HEK293 (cell line): Measurements from ENCODE around the gene LAMTOR1.

Source experiments
- CTCF ChIA-PET: fragments of 350-600 bp; formaldehyde crosslinking; extraction: SDS; loops from one replicate; lab custom pipeline; 2021; ENCODE audit warnings: antibody characterized with exemption; lab: Yijun Ruan, JAX
- POLR2A ChIA-PET: fragments of 300-600 bp; formaldehyde crosslinking; extraction: SDS; loops from one replicate; lab custom pipeline; 2020; ENCODE audit warnings: antibody characterized with exemption, inconsistent platforms; lab: Yijun Ruan, JAX
- H3K27ac ChIP-seq: fragments of 200-500 bp; sonication (Bioruptor generic); 2 replicates; pipeline ENCODE4 v1.5.1; 2014; ENCODE audit warnings: low read depth, low read length, control low read depth, inconsistent platforms; ENCODE audit errors: extremely low read depth
- H3K36me3 ChIP-seq, 2 experiments: fragments of 200-500 bp in 1 of 2; sonication (Bioruptor generic) in 1 of 2; 1 replicate in 1 of 2; 2 replicates in 1 of 2; pipeline ENCODE4 v1.5.1; 2014 to 2017; ENCODE audit warnings: inconsistent platforms in 2 of 2, low read length in 2 of 2; ENCODE audit not compliant: control insufficient read depth in 2 of 2, insufficient read depth in 1 of 2
- H3K4me1 ChIP-seq: fragments of 200-500 bp; sonication (Bioruptor generic); 2 replicates; pipeline ENCODE4 v1.5.1; 2014; ENCODE audit warnings: mild to moderate bottlenecking, low read length, inconsistent platforms; ENCODE audit not compliant: control insufficient read depth, insufficient read depth
- H3K4me3 ChIP-seq: 2 replicates; pipeline ENCODE4 v1.5.1; 2011; ENCODE audit warnings: low read depth, mild to moderate bottlenecking, control low read depth, low read length, moderate library complexity
- H3K9me3 ChIP-seq: fragments of 200-500 bp; sonication (Bioruptor generic); 2 replicates; pipeline ENCODE4 v1.5.1; 2014; ENCODE audit warnings: low read depth, low read length, inconsistent platforms; ENCODE audit not compliant: control insufficient read depth, insufficient read depth
- HOXD13 ChIP-seq: sonication (generic); formaldehyde crosslinking; IDR thresholded peaks from 2 replicates; pipeline ENCODE4 v1.8.0; 2022; ENCODE audit warnings: missing genetic modification reagents, borderline replicate concordance
- SETDB1 ChIP-seq: IDR thresholded peaks from one replicate; pipeline ENCODE4 v1.6.1; 2017; ENCODE audit warnings: mild to moderate bottlenecking, low read length, moderate library complexity, mixed read lengths; ENCODE audit not compliant: insufficient read length
- ZEB2 ChIP-seq: fragments of 450-650 bp; formaldehyde crosslinking; IDR thresholded peaks from 2 replicates; pipeline ENCODE4 v1.5.1; 2016; ENCODE audit warnings: missing biosample characterization, missing genetic modification characterization
- ZNF112 ChIP-seq: fragments of 450-650 bp; formaldehyde crosslinking; IDR thresholded peaks from 2 replicates; pipeline ENCODE4 v1.5.0; 2017; ENCODE audit warnings: missing biosample characterization, missing genetic modification characterization
- ZNF138 ChIP-seq: fragments of 450-650 bp; formaldehyde crosslinking; IDR thresholded peaks from 2 replicates; pipeline ENCODE4 v1.5.1; 2016; ENCODE audit warnings: missing biosample characterization, missing genetic modification characterization, borderline replicate concordance
- ZNF214 ChIP-seq: fragments of 450-650 bp; formaldehyde crosslinking; IDR thresholded peaks from 2 replicates; pipeline ENCODE4 v1.5.1; 2017; ENCODE audit warnings: missing biosample characterization, mild to moderate bottlenecking, missing genetic modification characterization, borderline replicate concordance
- ZNF248 ChIP-seq: fragments of 450-650 bp; formaldehyde crosslinking; IDR thresholded peaks from 2 replicates; pipeline ENCODE4 v1.5.1; 2017; ENCODE audit warnings: missing biosample characterization, missing genetic modification characterization
- ZNF473 ChIP-seq: fragments of 450-650 bp; formaldehyde crosslinking; IDR thresholded peaks from 2 replicates; pipeline ENCODE4 v1.5.1; 2017; ENCODE audit warnings: missing biosample characterization, missing genetic modification characterization
- ZNF623 ChIP-seq: fragments of 450-650 bp; formaldehyde crosslinking; IDR thresholded peaks from 2 replicates; pipeline ENCODE4 v1.5.1; 2016; ENCODE audit warnings: missing biosample characterization, missing genetic modification characterization
- ZNF837 ChIP-seq: fragments of 450-650 bp; formaldehyde crosslinking; IDR thresholded peaks from 2 replicates; pipeline ENCODE4 v1.5.1; 2016; ENCODE audit warnings: missing biosample characterization, missing genetic modification characterization
- ZSCAN30 ChIP-seq: fragments of 450-650 bp; IDR thresholded peaks from 2 replicates; pipeline ENCODE4 v1.5.1; 2018; ENCODE audit warnings: missing biosample characterization, mild to moderate bottlenecking, missing genetic modification characterization, moderate library complexity
- TF ChIP-seq, protein P1 (sequence below): fragments of 450-650 bp; formaldehyde crosslinking; IDR thresholded peaks from 2 replicates; pipeline ENCODE4 v1.5.1; 2016; ENCODE audit warnings: missing biosample characterization, missing genetic modification characterization
- TF ChIP-seq, protein P2 (sequence below): fragments of 450-650 bp; formaldehyde crosslinking; IDR thresholded peaks from 2 replicates; pipeline ENCODE4 v1.5.1; 2016; ENCODE audit warnings: missing biosample characterization, missing genetic modification characterization
- TF ChIP-seq, protein P3 (sequence below): sonication (generic); formaldehyde crosslinking; IDR thresholded peaks from 2 replicates; pipeline ENCODE4 v1.8.1; 2022; ENCODE audit warnings: mild to moderate bottlenecking, moderate library complexity, missing genetic modification reagents
- TF ChIP-seq, protein P4 (sequence below): fragments of 450-650 bp; formaldehyde crosslinking; conservative IDR thresholded peaks from 2 replicates; pipeline ENCODE4 v1.5.1; 2016; ENCODE audit warnings: low read depth, missing biosample characterization, missing genetic modification characterization

Gene LAMTOR1

DNA sequence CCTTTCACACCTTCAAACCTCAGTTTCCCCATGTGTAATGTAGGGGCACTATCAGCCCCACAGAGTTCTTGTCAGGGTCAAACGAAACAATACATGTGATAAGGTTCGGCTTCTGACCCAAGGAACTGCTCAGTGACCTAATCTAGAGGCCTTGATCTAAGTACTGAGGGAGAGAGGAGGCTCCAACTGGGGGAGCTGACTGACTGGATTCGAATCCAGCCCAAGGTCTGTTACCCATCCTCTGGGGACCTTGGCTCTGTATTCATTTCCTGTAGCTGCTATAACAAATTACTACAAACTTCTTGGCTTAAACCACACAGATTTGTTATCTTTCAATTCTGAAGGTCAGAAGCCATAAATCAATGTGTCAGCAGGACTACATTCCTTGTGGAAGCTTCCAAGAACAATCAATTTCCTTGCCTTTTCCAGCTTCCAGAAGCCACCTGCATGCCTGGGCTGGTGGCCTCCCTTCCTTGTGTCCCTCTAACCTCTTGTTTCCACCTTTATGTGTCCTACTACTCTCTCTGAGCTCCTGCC, 20.1 kb upstream of the LAMTOR1 start (continued):
- no peak for TF ChIP-seq HOXD13 (CRISPR knock-in tag)
- TF ChIP-seq, protein P1, sequence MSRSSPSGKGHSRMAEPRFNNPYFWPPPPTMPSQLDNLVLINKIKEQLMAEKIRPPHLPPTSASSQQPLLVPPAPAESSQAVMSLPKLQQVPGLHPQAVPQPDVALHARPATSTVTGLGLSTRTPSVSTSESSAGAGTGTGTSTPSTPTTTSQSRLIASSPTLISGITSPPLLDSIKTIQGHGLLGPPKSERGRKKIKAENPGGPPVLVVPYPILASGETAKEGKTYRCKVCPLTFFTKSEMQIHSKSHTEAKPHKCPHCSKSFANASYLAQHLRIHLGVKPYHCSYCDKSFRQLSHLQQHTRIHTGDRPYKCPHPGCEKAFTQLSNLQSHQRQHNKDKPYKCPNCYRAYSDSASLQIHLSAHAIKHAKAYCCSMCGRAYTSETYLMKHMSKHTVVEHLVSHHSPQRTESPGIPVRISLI = no peak
- TF ChIP-seq, protein P2, sequence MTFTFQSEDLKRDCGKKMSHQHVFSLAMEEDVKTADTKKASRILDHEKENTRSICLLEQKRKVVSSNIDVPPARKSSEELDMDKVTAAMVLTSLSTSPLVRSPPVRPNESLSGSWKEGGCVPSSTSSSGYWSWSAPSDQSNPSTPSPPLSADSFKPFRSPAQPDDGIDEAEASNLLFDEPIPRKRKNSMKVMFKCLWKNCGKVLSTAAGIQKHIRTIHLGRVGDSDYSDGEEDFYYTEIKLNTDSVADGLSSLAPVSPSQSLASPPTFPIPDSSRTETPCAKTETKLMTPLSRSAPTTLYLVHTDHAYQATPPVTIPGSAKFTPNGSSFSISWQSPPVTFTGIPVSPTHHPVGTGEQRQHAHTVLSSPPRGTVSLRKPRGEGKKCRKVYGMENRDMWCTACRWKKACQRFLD = no peak
- TF ChIP-seq ZNF138 (tag by site-specific recombination) = no peak
- TF ChIP-seq SETDB1 = no peak
- TF ChIP-seq, protein P3, sequence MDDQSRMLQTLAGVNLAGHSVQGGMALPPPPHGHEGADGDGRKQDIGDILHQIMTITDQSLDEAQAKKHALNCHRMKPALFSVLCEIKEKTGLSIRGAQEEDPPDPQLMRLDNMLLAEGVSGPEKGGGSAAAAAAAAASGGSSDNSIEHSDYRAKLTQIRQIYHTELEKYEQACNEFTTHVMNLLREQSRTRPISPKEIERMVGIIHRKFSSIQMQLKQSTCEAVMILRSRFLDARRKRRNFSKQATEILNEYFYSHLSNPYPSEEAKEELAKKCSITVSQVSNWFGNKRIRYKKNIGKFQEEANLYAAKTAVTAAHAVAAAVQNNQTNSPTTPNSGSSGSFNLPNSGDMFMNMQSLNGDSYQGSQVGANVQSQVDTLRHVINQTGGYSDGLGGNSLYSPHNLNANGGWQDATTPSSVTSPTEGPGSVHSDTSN (CRISPR knock-in tag) = no peak
- no peak for TF ChIP-seq ZSCAN30
- TF ChIP-seq ZNF214 (tag by site-specific recombination) = no peak
- TF ChIP-seq ZNF112 (tag by site-specific recombination) = no peak
- TF ChIP-seq, protein P4, sequence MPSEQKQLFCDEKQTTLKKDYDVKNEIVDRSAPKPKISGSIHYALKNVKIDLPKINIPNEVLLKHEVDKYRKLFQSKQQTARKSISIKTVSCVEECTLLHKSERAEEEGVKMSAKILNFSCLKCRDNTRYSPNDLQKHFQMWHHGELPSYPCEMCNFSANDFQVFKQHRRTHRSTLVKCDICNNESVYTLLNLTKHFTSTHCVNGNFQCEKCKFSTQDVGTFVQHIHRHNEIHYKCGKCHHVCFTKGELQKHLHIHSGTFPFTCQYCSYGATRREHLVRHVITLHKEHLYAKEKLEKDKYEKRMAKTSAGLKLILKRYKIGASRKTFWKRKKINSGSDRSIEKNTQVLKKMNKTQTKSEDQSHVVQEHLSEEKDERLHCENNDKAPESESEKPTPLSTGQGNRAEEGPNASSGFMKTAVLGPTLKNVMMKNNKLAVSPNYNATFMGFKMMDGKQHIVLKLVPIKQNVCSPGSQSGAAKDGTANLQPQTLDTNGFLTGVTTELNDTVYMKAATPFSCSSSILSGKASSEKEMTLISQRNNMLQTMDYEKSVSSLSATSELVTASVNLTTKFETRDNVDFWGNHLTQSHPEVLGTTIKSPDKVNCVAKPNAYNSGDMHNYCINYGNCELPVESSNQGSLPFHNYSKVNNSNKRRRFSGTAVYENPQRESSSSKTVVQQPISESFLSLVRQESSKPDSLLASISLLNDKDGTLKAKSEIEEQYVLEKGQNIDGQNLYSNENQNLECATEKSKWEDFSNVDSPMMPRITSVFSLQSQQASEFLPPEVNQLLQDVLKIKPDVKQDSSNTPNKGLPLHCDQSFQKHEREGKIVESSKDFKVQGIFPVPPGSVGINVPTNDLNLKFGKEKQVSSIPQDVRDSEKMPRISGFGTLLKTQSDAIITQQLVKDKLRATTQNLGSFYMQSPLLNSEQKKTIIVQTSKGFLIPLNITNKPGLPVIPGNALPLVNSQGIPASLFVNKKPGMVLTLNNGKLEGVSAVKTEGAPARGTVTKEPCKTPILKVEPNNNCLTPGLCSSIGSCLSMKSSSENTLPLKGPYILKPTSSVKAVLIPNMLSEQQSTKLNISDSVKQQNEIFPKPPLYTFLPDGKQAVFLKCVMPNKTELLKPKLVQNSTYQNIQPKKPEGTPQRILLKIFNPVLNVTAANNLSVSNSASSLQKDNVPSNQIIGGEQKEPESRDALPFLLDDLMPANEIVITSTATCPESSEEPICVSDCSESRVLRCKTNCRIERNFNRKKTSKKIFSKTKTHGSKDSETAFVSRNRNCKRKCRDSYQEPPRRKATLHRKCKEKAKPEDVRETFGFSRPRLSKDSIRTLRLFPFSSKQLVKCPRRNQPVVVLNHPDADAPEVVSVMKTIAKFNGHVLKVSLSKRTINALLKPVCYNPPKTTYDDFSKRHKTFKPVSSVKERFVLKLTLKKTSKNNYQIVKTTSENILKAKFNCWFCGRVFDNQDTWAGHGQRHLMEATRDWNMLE (tag by site-specific recombination) = no peak

DNA sequence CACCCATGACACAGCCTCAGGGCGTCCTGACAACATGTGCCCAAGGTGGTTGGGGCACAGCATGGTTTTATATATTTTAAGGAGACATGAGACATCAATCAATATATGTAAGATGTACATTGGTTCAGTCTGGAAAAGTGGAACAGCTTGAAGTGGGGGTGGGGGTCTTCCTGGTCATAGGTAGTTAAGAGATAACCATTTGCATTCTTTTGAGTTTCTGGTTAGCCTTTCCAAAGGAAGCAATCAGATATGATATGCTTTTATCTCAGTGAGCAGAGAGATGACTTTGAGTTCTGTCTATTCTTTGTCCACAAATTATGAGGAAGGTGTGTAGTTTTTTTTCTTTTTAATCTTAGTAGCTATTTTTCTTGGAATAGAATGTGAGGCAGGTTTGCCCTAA, 19.5 kb upstream of the LAMTOR1 start:
- no peaks in the 10 kb centered on the region for H3K9me3 ChIP-seq
- TF ChIP-seq ZNF473 (tag by site-specific recombination) (no peak), ZNF837 (tag by site-specific recombination) (no peak), ZNF214 (tag by site-specific recombination) (no peak), ZEB2 (no peak), ZNF138 (tag by site-specific recombination) (no peak)
- H3K4me1 ChIP-seq = no peaks in the 10 kb centered on the region
- POLR2A ChIA-PET = no interaction called here
- no peak overlapping the region for H3K27ac ChIP-seq
- CTCF ChIA-PET = no interaction called here
- no peak overlapping the region for H3K4me3 ChIP-seq
- no peaks in the 10 kb centered on the region for H3K36me3 ChIP-seq

DNA sequence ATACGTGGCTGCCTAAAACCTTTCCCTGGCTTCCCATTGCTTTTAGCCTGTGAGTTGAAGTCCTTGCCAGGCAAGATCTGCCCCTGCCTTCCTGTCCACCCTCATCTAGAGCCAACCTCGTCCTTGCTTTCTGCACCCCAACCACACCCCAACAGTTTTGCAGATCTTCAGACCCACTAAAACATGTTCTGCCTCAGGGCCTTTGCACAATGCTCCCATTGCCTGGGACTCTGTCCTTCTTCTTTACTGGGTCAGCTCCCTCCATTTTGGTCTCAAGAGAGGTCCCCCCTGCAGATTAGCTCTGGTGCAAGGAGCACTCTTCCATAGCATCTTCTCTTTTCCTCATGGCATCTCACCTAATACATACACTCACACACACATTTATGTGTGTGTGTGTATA, 17.8 kb upstream of the LAMTOR1 start:
- no peak overlapping the region for H3K4me3 ChIP-seq
- H3K36me3 ChIP-seq = no peaks in the 10 kb centered on the region
- peak; percentile 64 for TF ChIP-seq ZNF623 (tag by site-specific recombination)
- no peak for TF ChIP-seq ZNF248
- TF ChIP-seq, all 188 proteins: peak for 1
- ChIA-PET CTCF (no interaction called here), POLR2A (no interaction called here)
- H3K4me1 ChIP-seq = no peaks in the 10 kb centered on the region
- no peak overlapping the region for H3K27ac ChIP-seq
- H3K9me3 ChIP-seq = no peaks in the 10 kb centered on the region
